Jurkat, Clone E6-1 (cell line): ENCODE measurements around the gene FAM216A.

ENCODE experiments used
- DNase-seq: peaks from one replicate; pipeline ENCODE4 v3.0.0-alpha.2; 2011; ENCODE audit warnings: low read depth, low spot score
- H3K4me3 ChIP-seq: 2 replicates; pipeline ENCODE4 v1.5.1; 2011; ENCODE audit warnings: mild to moderate bottlenecking, low read length, control low read depth, moderate library complexity

Gene FAM216A

GRCh38 chr12:110536834-110537604 lies 68.4 kb downstream of the FAM216A start:
- no peak for DNase-seq
- no peak overlapping the region for H3K4me3 ChIP-seq

GRCh38 chr12:110537605-110538409 lies 69.2 kb downstream of the FAM216A start:
- DNase-seq, result no peak
- no peak overlapping the region for H3K4me3 ChIP-seq

DNA sequence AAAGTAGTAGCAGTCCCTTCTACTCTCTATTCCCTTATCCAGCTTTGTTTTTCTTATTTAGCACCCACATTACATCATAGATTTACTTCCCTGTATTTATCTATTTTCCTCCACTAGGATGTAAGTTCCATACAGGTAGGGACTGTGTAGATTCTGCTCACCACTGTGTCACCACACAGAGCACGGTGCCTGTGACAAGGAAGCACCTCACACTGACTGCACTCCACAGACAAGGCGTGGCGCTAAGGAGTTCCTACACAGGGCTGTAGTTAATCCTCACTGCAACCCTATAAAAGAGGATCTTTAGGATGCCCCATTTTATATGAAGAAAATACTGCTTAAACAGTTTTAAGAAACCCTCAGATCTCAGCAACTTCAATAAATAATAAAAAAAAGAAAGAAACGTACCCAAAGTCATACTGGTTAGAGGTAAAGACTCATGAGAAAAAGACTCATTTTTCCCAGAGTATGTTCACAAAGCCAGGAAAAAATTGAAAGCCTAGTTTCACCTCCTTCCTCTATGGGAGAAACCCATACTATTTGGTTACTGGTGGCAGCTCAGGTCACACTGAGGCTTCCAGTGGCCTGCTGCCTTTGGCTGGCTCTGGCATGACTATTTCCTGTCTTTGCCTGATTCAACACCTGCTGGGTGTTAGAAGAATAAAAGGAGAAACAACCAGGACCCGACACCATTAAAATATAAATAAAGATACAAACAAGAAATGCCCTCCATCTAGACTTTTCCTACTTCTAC lies 70.4 kb downstream of the FAM216A start:
- H3K4me3 ChIP-seq, result no peak overlapping the region
- no peak for DNase-seq
